NB4 (cell line): ENCODE data around the gene SPATA22.
"Not testable (repeated sequence)": the region's sequence is repeated elsewhere in the genome, so short reads cannot be mapped to it uniquely, and the experiment has no call there.

Experiments used
- DNase-seq: peaks from one replicate; pipeline ENCODE4 v3.0.0; 2010; ENCODE audit warnings: low read depth
- H3K4me3 ChIP-seq: one replicate; pipeline ENCODE4 v1.5.1; 2011; ENCODE audit warnings: mild to moderate bottlenecking, low read depth, low read length, moderate library complexity
- MYC ChIP-seq: IDR thresholded peaks from 2 replicates; pipeline ENCODE4 v1.6.1; 2011; ENCODE audit warnings: low read depth, low read length
- POLR2A ChIP-seq: IDR thresholded peaks from 2 replicates; pipeline ENCODE4 v1.6.1; 2011; ENCODE audit warnings: mild to moderate bottlenecking; ENCODE audit not compliant: insufficient read length; ENCODE audit errors: extremely low read depth
- TF ChIP-seq, protein P1 (sequence below): IDR thresholded peaks from 2 replicates; pipeline ENCODE4 v1.6.1; 2011; ENCODE audit warnings: low read depth, low read length
- TF ChIP-seq, protein P2 (sequence below): IDR thresholded peaks from one replicate; pipeline ENCODE4 v1.5.1; 2012; ENCODE audit warnings: low read depth, low read length

The SPATA22 gene

DNA sequence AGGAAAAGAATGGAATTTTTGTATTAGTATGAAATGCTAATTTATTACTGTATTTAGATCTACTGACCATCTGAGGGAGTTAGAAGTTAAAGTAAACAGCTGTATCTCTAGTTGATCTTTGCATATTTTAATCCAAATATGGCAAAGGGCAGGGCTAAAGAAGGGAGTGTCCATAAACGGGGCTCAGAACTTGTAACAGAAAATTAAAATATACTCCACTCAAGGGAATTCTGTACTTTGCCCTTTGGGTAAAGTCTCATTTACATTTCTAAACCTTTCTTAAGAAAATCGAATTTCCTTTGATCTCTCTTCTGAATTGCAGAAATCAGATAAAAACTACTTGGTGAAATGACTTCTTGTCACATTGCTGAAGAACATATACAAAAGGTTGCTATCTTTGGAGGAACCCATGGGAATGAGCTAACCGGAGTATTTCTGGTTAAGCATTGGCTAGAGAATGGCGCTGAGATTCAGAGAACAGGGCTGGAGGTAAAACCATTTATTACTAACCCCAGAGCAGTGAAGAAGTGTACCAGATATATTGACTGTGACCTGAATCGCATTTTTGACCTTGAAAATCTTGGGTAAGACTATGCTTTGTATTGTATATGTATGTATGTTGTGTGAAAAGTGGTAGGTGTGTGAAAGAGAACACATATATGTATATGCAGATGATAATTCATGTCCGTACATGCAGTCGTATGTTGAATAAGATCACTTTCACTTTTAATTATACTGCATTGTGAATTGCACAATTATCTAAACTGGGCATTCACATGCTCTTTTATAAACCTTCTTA, 4.4 kb upstream of the SPATA22 start, which contains the start of gene ASPA:
Gene ASPA, plus strand, starts transcription at position 186 of the 799 bp plus-strand sequence. Its CDS starts 163 bp downstream, at position 349.
- H3K4me3 ChIP-seq, result no peak within 1 kb of the TSS
- TF ChIP-seq, protein P1, sequence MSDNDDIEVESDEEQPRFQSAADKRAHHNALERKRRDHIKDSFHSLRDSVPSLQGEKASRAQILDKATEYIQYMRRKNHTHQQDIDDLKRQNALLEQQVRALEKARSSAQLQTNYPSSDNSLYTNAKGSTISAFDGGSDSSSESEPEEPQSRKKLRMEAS, result no peak
- TF ChIP-seq, protein P2, sequence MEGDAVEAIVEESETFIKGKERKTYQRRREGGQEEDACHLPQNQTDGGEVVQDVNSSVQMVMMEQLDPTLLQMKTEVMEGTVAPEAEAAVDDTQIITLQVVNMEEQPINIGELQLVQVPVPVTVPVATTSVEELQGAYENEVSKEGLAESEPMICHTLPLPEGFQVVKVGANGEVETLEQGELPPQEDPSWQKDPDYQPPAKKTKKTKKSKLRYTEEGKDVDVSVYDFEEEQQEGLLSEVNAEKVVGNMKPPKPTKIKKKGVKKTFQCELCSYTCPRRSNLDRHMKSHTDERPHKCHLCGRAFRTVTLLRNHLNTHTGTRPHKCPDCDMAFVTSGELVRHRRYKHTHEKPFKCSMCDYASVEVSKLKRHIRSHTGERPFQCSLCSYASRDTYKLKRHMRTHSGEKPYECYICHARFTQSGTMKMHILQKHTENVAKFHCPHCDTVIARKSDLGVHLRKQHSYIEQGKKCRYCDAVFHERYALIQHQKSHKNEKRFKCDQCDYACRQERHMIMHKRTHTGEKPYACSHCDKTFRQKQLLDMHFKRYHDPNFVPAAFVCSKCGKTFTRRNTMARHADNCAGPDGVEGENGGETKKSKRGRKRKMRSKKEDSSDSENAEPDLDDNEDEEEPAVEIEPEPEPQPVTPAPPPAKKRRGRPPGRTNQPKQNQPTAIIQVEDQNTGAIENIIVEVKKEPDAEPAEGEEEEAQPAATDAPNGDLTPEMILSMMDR, result no peak
- no peak for TF ChIP-seq MYC
- TF ChIP-seq POLR2A, result no peak
- DNase-seq, result no peak

DNA sequence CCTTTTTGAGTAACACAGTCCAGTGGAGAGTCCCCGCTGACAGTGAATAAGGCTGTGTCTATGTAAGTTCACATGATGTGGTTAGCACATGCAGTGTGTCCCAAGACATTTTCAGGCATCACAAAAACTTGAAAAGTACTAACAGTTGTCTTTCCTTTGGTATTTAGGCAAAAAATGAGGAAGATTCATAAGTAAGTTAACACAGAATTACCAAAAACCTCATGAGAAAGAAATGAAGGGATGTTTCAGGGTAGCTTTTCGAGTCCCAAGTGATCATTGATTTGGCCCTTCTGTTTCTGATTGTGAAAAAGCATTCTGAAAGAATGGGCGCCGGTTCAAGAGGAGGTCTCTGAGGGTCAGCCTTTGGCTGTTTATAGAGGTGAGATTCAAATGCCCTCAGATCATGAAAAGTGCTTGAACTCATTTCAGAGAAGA, 3.6 kb upstream of the SPATA22 start:
- no peak overlapping the region for H3K4me3 ChIP-seq
- no peak for DNase-seq
- TF ChIP-seq, protein P1, result no peak

DNA sequence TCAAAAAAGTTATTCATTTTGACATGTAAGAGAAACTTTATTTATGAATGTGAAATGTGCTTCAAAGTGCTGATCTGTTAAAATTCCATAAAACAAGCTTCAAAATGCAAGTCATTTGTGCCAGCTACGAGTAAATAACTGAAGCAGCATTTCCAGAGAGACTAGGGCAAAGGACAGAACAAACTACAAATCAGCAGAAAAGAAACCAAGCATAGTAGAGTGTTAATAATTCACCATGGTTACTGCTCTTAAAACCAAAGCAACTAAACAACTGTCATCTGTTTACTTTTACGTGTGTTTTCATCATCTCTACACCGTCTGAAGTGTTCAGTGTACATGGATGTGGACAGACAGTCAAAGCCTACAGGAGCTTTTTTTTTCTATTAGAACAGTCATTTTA, 2.6 kb upstream of the SPATA22 start:
- TF ChIP-seq, protein P2, result no peak
- TF ChIP-seq POLR2A (no peak), MYC (no peak)
- TF ChIP-seq, protein P1, result no peak
- H3K4me3 ChIP-seq, result no peak overlapping the region
- no peak for DNase-seq

DNA sequence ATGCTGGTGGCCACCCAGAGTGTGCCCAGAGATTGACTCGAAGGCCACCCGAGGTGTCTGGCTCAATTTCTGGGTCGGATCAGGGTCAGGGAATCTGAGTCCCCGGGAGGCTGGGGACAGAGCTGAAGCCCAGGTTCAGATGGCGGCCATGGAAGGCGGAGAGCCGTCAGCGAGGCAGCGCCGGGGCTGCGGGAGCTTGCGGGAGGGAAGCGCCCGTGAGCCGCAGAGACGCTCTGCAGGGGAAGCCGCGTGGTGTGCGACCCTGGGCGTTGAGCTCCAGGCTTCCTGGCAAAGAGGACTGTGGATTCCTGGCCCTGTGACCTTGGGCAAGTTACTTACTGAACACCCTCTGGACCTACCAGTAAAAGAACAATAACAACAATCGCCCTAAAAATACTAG, 518 bp upstream of the SPATA22 start:
- DNase-seq, result no peak
- no peak overlapping the region for H3K4me3 ChIP-seq
- TF ChIP-seq MYC (no peak), POLR2A (no peak)
- TF ChIP-seq, protein P2, result no peak
- TF ChIP-seq, protein P1, result no peak

DNA sequence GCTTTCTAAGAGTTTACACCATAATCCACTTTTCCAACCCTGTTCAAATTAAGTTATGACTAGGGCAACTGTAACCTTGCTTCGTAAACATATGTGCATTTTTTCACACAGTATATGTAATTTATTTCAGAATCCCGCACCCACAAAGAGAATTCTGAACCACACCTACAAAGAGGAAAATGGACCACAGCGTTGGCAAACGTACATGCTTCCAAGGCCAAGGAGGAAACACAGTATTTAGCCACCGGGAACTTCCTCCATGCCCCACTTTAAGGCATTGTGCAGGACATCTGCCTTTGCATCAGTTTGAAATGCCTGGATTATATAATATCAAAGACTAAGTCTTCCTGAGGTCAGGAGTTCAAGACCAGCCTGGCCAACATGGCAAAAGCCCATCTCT, 2.1 kb downstream of the SPATA22 start:
- TF ChIP-seq, protein P2, result no peak
- TF ChIP-seq MYC (no peak), POLR2A (no peak)
- TF ChIP-seq, protein P1, result no peak
- no peak for DNase-seq
- H3K4me3 ChIP-seq, result no peak overlapping the region

DNA sequence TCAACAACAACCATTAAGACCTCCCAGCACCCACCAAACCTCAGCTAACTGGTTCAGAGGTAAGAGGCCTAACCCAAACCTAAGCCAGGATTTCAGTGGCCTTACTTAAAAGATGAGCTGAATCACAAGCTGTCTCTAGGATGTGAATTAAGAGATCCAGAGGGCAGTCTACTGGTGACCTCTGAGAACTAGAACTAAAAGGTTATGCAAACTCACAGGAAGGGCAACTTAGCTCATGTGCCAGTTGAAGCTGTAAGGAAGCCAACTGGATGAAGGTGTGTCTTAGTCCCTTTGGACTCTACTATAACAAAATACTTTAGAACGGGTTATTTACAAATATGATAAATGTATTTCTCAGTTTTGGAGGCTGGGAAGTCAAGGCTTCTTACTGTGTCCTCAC, 5.3 kb downstream of the SPATA22 start:
- not testable (repeated sequence) for DNase-seq, H3K4me3 ChIP-seq

DNA sequence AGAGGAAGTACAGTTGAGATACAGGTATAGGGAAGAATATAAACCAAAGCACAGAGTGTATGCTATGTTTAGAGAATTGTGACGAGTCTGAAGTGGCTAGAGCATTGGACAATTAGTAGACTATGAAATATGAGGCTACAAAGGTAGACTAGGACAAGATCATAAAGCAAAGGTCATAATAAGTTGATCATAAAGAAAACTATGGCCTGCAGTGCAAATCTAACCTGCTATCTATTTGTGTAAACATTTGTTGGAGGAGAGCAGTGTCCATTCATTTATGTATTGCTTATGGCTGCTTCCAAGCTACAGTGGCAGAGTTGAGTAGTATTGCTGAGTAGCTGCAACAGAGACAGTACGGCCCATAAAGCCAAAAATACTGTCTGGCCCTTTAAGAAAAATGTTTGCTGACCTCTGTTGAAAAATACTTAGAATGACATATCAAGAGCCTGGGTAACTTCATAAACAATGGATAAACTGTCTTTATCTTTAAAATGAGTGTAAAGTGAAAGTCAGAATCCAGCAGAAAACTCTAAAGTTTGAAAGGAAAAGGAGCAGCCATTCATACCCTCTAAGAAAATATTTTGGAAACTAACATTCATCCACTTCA, 23.5 kb downstream of the SPATA22 start:
- no peak for DNase-seq
- no peak overlapping the region for H3K4me3 ChIP-seq

More for the DNA sequence above, 23.5 kb downstream of the SPATA22 start:
- TF ChIP-seq, protein P2, result no peak
- TF ChIP-seq, protein P1, result no peak
- TF ChIP-seq POLR2A (no peak), MYC (no peak)
